Activated CD8-positive, alpha-beta memory T cell treated with anti-CD3 and anti-CD28 coated beads, Interleukin-2, amount 50 U/mL, for 24 hours (primary cell): ENCODE results near the gene APPL1.
"Not testable (repeated sequence)": the region's sequence is repeated elsewhere in the genome, so short reads cannot be mapped to it uniquely, and the experiment has no call there.

ENCODE experiments used
- DNase-seq: peaks from one replicate; pipeline ENCODE4 v3.0.0-alpha.2; 2020; ENCODE audit errors: extremely low read depth

Gene APPL1

GRCh38 chr3:57268416-57268815, 40.9 kb downstream of the APPL1 start:
- DNase-seq: no peak

DNA sequence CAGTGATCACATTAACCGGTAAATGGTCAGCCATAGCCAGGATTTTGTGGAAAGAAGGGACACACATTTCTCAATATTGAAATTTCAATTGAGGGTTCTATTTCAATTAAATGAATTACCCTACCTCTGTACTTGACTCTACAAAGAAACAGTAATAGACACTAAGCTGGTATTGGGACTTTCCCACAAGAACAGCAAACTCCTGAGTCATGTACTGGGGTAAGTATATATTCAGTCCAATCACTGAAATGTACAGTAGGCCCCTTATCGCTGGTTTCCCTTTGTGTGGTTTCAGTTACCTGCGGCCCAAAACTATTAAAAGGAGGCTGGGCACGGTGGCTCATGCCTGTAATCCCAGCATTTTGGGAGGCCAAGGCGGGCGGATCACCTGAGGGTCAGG, 47.3 kb downstream of the APPL1 start:
- no peak for DNase-seq

GRCh38 chr3:57275393-57275792, 47.9 kb downstream of the APPL1 start:
- DNase-seq: no peak

- DNase-seq: no peak
Observed at GRCh38 chr3:57278237-57278636, 50.7 kb downstream of the APPL1 start.

DNA sequence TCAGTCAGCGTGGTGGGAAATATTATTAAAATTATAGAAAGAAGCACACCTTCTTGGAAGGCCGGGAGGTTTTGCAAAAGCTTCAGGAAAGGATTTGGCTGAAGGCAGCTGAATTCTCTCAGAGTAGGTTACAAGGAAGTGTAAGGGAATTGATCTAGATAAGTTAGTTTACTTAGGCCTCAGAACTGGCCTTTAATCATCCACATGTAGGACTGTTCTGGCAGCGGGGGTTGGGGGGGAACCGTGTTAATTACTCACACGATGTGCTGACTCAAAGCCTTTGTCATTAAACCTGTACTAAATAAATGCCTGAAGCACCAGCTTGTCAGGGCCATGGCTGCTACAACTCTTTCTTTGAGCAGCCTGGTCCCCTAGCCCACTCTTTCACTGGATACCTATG, 52.2 kb downstream of the APPL1 start:
- DNase-seq: no peak

- DNase-seq: no peak
Observed at GRCh38 chr3:57281715-57282114, 54.2 kb downstream of the APPL1 start.

- DNase-seq: no peak
Observed at GRCh38 chr3:57283334-57283733, 55.8 kb downstream of the APPL1 start.

- no peak for DNase-seq
Observed at GRCh38 chr3:57287205-57287604, 59.7 kb downstream of the APPL1 start.

GRCh38 chr3:57288403-57288802, 60.9 kb downstream of the APPL1 start:
- no peak for DNase-seq

DNA sequence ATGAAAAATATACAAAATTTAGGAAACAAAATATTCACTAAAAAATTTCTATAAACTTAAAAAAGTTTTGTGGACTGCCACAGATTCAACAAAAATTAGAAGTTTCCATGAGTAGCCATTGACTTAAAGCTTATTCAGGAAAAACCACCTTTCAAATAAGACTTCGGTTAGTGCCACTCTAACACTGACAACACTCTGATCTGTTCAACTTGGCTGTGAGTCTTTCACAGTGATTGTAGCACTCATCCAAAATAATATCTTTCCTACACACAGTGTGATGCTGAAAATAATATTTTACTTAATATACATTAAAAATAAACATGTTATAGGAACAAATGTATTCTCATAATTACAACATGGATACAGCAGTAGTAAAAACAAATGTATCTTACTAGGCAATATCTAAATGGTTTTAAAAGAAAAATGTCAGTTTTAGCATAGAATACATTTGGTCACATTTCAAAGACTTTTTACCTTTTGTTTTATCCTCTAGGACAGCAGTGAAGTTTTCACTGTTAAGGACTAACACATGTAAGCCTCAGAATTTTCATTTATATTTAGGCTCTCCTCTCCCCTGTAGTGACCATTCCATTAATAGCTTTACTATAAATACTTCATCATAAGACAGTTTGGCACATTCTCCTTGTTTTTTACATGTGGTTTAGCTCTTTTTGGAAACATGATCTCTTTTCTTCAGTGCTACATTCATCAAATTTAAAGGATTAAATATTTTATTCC, 64.8 kb downstream of the APPL1 start, which contains the start of gene ASB14:
TSS of gene ASB14 (minus strand) at position 527 of the 738 bp plus-strand sequence. CDS start 652 bp downstream, outside the sequence.
- no peak for DNase-seq

- no peak for DNase-seq
Observed at GRCh38 chr3:57292897-57293526, 65.5 kb downstream of the APPL1 start.

DNA sequence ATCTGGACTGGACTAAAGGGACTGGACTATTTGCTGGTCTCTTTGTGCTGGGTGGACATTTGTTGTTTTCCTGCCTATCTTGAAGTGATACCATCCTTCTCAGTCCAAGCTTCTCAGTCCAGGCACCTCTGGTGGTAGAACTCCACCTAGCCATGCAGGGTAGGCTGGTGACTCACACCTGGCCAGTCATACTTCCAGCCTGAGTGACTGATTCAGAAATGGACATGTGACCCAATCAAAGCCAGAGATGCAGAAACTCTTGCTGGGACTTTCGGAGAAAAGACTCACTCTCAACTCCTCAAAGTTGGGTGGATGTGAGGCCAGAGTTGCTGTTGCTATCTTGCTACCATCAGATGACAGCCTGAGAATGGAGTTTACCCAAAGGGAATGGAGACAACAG, 70.5 kb downstream of the APPL1 start:
- no peak for DNase-seq

GRCh38 chr3:57303520-57303919, 76.0 kb downstream of the APPL1 start:
- DNase-seq: not testable (repeated sequence)

GRCh38 chr3:57309769-57310360, 82.3 kb downstream of the APPL1 start:
- DNase-seq: no peak

DNA sequence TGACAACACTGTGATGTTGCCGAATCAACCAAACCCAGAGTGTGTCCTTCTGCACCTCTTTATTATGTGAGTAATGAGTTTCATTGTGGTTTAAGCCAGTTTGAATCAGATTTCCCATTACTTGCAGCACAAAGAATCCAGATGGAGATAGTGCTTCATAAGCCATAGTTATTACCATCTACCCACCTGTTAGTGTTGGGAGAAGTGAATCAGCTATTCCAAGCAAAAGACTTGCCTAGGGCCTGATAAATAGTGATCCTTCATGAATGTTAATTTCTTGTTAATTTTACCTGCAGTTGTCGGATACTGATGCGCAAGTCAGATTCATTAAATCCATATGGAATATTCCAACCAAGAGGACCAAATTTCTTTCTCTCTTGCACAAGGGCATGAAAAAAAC, 86.7 kb downstream of the APPL1 start:
- DNase-seq: no peak
